DMS153 treated with DMSO at 0.1 percent for 48 hours (cell line): ENCODE results near the gene GALNT9.
"Not testable (repeated sequence)": the region's sequence is repeated elsewhere in the genome, so short reads cannot be mapped to it uniquely, and the experiment has no call there.

ENCODE experiments used
- DNase-seq: peaks from one replicate; lab custom pipeline; 2025; ENCODE audit not compliant: unreplicated experiment; lab: John Stamatoyannopoulos, UW

GALNT9 gene

DNA sequence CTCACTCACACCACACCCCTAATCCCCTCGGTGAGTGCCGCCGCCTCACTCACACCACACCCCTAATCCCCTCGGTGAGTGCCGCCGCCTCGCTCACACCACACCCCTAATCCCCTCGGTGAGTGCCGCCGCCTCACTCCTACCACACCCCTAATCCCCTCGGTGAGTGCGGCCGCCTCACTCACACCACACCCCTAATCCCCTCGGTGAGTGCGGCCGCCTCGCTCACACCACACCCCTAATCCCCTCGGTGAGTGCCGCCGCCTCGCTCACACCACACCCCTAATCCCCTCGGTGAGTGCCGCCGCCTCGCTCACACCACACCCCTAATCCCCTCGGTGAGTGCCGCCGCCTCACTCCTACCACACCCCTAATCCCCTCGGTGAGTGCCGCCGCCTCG is 179.9 kb downstream of the GALNT9 start:
- not testable (repeated sequence) for DNase-seq

DNA sequence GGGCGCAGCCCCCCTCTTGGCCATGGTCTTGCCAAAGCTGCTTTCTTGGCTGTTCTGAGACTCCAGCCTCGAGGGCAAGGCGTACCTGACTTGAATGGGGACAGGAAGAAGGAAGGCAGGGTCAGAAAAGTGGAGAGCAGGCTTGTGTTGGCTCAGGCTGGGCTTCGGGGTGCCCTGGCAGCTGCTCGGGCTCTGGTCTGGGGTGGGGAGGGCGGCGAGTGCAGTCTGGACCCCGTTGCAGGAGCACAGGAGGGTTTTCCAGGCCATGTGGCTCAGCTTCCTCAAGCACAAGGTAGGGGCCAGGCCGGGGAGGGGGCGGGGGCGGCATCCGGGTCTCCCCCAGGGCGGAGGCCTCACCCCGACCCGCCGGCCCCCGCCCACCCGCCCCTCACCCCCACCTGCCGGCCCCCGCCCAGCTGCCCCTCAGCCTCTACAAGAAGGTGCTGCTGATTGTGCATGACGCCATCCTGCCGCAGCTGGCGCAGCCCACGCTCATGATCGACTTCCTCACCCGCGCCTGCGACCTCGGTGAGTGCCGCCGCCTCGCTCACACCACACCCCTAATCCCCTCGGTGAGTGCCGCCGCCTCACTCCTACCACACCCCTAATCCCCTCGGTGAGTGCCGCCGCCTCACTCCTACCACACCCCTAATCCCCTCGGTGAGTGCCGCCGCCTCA is 180.9 kb downstream of the GALNT9 start:
- DNase-seq, result no peak

DNA sequence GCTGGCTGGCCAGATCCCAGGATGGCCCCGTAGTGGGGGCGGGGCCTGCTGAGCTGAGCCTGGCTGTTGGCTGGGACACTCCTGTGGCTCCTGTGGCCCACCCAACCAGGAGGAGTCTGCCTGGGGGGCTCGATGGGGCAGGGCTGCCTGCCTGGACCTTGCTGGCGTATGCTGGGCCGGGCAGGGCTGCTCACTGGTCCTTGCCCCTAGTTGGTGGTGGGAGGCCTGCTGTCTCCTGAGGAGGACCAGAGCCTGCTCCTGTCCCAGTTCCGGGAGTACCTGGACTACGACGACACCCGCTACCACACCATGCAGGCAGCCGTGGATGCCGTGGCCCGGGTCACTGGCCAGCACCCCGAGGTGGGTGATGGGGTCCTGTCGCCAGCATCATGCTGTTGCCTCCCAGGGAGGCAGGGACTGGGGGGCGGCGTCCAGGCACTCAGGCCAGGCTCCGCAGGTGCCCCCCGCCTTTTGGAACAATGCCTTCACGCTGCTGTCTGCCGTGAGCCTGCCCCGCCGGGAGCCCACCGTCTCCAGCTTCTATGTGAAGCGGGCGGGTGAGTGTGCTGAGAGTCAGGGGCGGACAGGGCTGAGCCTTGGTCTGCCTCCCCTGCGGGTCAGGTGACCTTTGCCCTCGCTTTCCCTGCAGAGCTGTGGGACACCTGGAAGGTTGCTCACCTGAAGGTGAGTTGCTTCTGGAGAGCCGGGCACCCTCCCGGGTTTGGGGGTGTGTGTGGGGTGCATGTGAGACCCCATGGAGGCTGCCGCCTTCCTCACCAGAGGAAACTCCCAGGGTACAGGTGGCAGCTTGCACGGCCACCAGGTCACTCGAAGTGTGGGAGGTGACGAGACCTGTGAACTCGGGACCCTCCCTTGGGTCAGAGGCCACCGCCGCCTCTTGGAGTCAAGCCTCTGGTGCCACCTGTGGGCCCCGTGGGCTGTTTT is 181.7 kb downstream of the GALNT9 start:
- no peak for DNase-seq

DNA sequence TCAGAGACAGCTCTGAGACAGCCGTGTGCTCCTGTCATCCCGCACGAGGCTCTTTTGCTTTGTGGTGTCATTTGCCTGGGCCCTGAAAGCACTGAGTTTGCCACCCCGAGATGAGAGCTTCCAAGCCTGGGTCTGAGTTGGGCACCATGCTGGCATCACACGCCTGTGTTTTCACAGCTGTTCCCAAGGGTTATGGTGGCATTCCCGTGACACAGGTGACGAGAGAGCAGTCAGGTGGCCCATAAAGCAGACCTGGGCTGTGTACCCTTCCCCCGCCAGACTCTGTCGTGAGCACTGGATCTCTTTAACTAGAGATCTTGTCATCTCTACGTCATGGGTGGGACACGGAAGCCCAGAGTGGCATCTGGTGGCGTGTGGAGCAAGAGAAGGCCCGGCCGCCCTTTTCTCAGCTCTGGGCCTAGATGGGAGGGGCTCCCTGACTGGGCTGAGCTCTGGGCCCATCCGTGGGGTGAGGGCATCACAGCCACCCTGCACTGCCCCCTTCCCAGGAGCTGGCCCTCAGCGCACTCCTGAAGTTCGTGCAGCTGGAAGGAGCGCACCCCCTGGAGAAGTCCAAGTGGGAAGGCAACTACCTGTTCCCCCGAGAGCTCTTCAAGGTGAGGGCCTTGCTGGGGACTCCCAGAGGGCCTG is 182.5 kb downstream of the GALNT9 start:
- no peak for DNase-seq
